Smooth muscle cell (in vitro differentiated cells): ENCODE data around the gene SPACA9. TPM values are rescaled to one million over a fixed set of nuclear protein-coding genes. Genes with fewer than 3 reads are reported as not detected.

Experiments
- DNase-seq: peaks from one replicate; lab custom pipeline; 2025; ENCODE audit not compliant: unreplicated experiment; lab: John Stamatoyannopoulos, UW
- H2AFZ ChIP-seq: fragments of 200-600 bp; sonication (generic); 2 replicates; pipeline ENCODE4 v1.6.0; 2016; ENCODE audit warnings: antibody characterized with exemption, low read depth, mild to moderate bottlenecking
- H3F3A ChIP-seq: fragments of 200-600 bp; sonication (generic); 2 replicates; pipeline ENCODE4 v1.6.0; 2017; ENCODE audit warnings: antibody characterized with exemption, low read depth
- H3K27ac ChIP-seq: fragments of 200-600 bp; sonication (generic); 2 replicates; pipeline ENCODE4 v1.5.1; 2016; ENCODE audit warnings: low read depth, mild to moderate bottlenecking
- H3K27me3 ChIP-seq: fragments of 200-600 bp; sonication (generic); 2 replicates; pipeline ENCODE4 v1.6.1; 2016; ENCODE audit warnings: low read depth, mild to moderate bottlenecking
- H3K36me3 ChIP-seq: fragments of 200-600 bp; sonication (generic); 2 replicates; pipeline ENCODE4 v1.5.1; 2016; ENCODE audit warnings: low read depth
- H3K4me1 ChIP-seq: fragments of 200-600 bp; sonication (generic); 2 replicates; pipeline ENCODE4 v1.5.1; 2016; ENCODE audit warnings: low read depth
- H3K4me2 ChIP-seq: fragments of 200-600 bp; sonication (generic); 2 replicates; pipeline ENCODE4 v1.6.0; 2016; ENCODE audit warnings: mild to moderate bottlenecking
- H3K4me3 ChIP-seq: fragments of 200-600 bp; sonication (generic); 2 replicates; pipeline ENCODE4 v1.5.1; 2016; ENCODE audit warnings: mild to moderate bottlenecking
- H3K79me2 ChIP-seq: fragments of 200-600 bp; sonication (generic); 2 replicates; pipeline ENCODE4 v1.6.0; 2016; ENCODE audit warnings: low read depth, mild to moderate bottlenecking
- H3K9ac ChIP-seq: fragments of 200-600 bp; sonication (generic); 2 replicates; pipeline ENCODE4 v1.6.0; 2016; ENCODE audit warnings: low read depth
- H3K9me3 ChIP-seq: fragments of 200-600 bp; sonication (generic); replicated peaks from 2 replicates; pipeline ENCODE4 v1.5.1; 2016; ENCODE audit warnings: low read depth
- H4K20me1 ChIP-seq: fragments of 200-600 bp; sonication (generic); 2 replicates; pipeline ENCODE4 v1.6.0; 2016; ENCODE audit warnings: low read depth
- WGBS: methylation state at CpG from one replicate; pipeline ENCODE4 v1.1.7; 2016; ENCODE audit warnings: low lambda C conversion rate; 5-methylcytosine and 5-hydroxymethylcytosine counted together
- polyA plus RNA-seq: library from polyadenylated mRNA; unstranded; fragments of >200 nt; fragmentation: Nextera tagmentation; extraction: Ambion mirVana; gene quantifications from 2 replicates; pipeline ENCODE4 v1.2.1, GENCODE V29; 2016
- total RNA-seq: library from RNA; depleted of rRNA; stranded (reverse); fragments of >200 nt; gene quantifications from 2 replicates; pipeline ENCODE4 v1.2.3, GENCODE V29; 2014
- TF ChIP-seq, protein P1 (sequence below): fragments of 200-600 bp; sonication (generic); IDR thresholded peaks from 2 replicates; pipeline ENCODE4 v1.5.1; 2017; ENCODE audit warnings: borderline replicate concordance, mild to moderate bottlenecking, antibody characterized with exemption; ENCODE audit not compliant: insufficient read depth, poor library complexity, severe bottlenecking

The SPACA9 gene
- total and polyA plus RNA-seq, 2 experiments from 2014 or later, result 0.99 to 8.9 TPM

DNA sequence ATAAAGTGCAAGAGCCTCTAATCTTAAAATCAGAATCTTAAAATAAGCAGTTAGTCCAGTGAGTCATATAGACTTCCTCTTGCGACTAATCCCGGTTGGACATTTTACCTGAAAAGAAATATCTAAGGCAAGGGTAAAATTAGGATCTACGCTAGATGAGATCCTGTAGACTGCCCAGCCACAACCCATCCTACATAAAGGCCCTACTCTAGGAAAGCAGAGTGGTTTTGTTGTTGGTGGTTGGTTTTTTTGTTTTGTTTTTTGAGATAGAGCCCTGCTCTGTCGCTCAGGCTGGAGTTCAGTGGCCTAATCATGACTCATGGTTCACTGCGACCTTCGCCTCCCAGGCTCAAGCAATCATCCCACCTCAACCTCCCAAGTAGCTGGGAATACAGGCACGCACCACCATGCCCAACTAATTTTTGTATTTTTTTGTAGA lies 58.8 kb downstream of the SPACA9 start:
- DNase-seq, result no peak
- no peak overlapping the region for H3K4me2 ChIP-seq
- H3K27me3 ChIP-seq, result no peaks in the 10 kb centered on the region
- H3K27ac ChIP-seq, result peak overlapping the region; percentile 3
- H3K9me3 ChIP-seq, result no peaks in the 10 kb centered on the region
- H3K9ac ChIP-seq, result no peak overlapping the region
- peaks cover 73% of the 10 kb centered on the region for H3K79me2 ChIP-seq
- peaks cover 92% of the 10 kb centered on the region for H4K20me1 ChIP-seq
- H3F3A ChIP-seq, result no peaks in the 10 kb centered on the region
- H3K4me3 ChIP-seq, result no peak overlapping the region
- no peaks in the 10 kb centered on the region for H3K36me3 ChIP-seq
- H2AFZ ChIP-seq, result no peak overlapping the region
- no peaks in the 10 kb centered on the region for H3K4me1 ChIP-seq
- TF ChIP-seq, protein P1, sequence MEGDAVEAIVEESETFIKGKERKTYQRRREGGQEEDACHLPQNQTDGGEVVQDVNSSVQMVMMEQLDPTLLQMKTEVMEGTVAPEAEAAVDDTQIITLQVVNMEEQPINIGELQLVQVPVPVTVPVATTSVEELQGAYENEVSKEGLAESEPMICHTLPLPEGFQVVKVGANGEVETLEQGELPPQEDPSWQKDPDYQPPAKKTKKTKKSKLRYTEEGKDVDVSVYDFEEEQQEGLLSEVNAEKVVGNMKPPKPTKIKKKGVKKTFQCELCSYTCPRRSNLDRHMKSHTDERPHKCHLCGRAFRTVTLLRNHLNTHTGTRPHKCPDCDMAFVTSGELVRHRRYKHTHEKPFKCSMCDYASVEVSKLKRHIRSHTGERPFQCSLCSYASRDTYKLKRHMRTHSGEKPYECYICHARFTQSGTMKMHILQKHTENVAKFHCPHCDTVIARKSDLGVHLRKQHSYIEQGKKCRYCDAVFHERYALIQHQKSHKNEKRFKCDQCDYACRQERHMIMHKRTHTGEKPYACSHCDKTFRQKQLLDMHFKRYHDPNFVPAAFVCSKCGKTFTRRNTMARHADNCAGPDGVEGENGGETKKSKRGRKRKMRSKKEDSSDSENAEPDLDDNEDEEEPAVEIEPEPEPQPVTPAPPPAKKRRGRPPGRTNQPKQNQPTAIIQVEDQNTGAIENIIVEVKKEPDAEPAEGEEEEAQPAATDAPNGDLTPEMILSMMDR, result no peak
- whole genome bisulfite sequencing, result 82% methylated on average over 7 of the region's 7 CpGs

DNA sequence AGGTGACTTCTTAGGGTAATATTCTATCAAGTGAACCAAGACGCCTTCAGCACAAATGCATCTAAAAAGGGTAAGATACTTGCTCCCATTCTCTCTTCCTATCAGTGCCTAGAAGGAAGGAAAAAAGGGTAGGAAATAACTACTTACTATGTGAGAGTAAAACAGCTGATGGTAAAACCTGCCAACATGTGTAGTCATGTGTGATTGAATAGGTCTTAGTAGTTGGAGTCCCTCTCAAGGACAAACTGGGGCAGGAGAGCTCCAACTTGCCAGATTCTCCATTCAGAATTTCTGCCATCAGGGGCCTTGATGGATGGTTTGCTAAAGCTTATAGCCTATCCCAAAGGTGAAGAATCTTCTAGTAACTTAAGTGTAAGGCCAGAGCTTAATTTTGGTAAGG lies 60.5 kb downstream of the SPACA9 start:
- H3K9me3 ChIP-seq, result no peaks in the 10 kb centered on the region
- no peaks in the 10 kb centered on the region for H3K27me3 ChIP-seq
- 90% methylated on average over 1 of the region's 1 CpG for WGBS
- H2AFZ ChIP-seq, result no peak overlapping the region
- peaks cover 10% of the 10 kb centered on the region for H3K4me1 ChIP-seq
- no peak overlapping the region for H3K27ac ChIP-seq
- H4K20me1 ChIP-seq, result peaks cover 90% of the 10 kb centered on the region
- H3K9ac ChIP-seq, result no peak overlapping the region
- H3K4me2 ChIP-seq, result no peak overlapping the region
- TF ChIP-seq, protein P1, result no peak
- H3K36me3 ChIP-seq, result no peaks in the 10 kb centered on the region
- DNase-seq, result no peak
- H3F3A ChIP-seq, result no peaks in the 10 kb centered on the region
- peaks cover 83% of the 10 kb centered on the region for H3K79me2 ChIP-seq
- H3K4me3 ChIP-seq, result no peak overlapping the region

Other genes with a start within 250 kb of the SPACA9 start
- gene DDX31, start 208.9 kb upstream of the SPACA9 start, total RNA-seq, result 11.0 and 11.9 TPM in 2 replicates
- gene DDX31, start 208.9 kb upstream of the SPACA9 start, polyA plus RNA-seq, result 5.9 and 6.6 TPM in 2 replicates
- 16.7 and 19.7 TPM in 2 replicates for gene GTF3C4, start 208.4 kb upstream of the SPACA9 start, total RNA-seq
- 5.6 and 8.3 TPM in 2 replicates for gene GTF3C4, start 208.4 kb upstream of the SPACA9 start, polyA plus RNA-seq
- gene AK8, start 614 bp upstream of the SPACA9 start, total RNA-seq, result 0.18 and 0.67 TPM in 2 replicates
- 1.2 and 1.4 TPM in 2 replicates for gene AK8, start 614 bp upstream of the SPACA9 start, polyA plus RNA-seq
- gene TSC1, start 65.7 kb downstream of the SPACA9 start, total RNA-seq, result 39.2 and 48.9 TPM in 2 replicates
- gene TSC1, start 65.7 kb downstream of the SPACA9 start, polyA plus RNA-seq, result 17.4 and 21.5 TPM in 2 replicates
- gene GFI1B, start 99.8 kb downstream of the SPACA9 start, total RNA-seq, result not detected in 2 replicates
- not detected in 2 replicates for gene GFI1B, start 99.8 kb downstream of the SPACA9 start, polyA plus RNA-seq
- 34.5 and 44.2 TPM in 2 replicates for gene GTF3C5, start 152.1 kb downstream of the SPACA9 start, total RNA-seq
- 59.0 and 66.0 TPM in 2 replicates for gene GTF3C5, start 152.1 kb downstream of the SPACA9 start, polyA plus RNA-seq
- gene CEL, start 183.1 kb downstream of the SPACA9 start, total RNA-seq, result 0.04 and 0.18 TPM in 2 replicates
- gene CEL, start 183.1 kb downstream of the SPACA9 start, polyA plus RNA-seq, result 0.73 and 1.7 TPM in 2 replicates
- gene RALGDS, start 242.3 kb downstream of the SPACA9 start, total RNA-seq, result 27.8 and 28.5 TPM in 2 replicates
- 37.7 and 43.7 TPM in 2 replicates for gene RALGDS, start 242.3 kb downstream of the SPACA9 start, polyA plus RNA-seq